Endometrial microvascular endothelial cells (primary cell): Measurements from ENCODE around the gene COL17A1. TPM values are rescaled to one million over a fixed set of nuclear protein-coding genes. Genes with fewer than 3 reads are reported as not detected.

Experiments used
- in situ Hi-C: cut with HindIII; loops from 2 replicates; pipeline ENCODE4 v1.10.0; 2017; ENCODE audit warnings: low sequenced_read_pairs, low pct_unique_long_range_greater_than_20kb; ENCODE audit errors: inconsistent ontology term
- total RNA-seq: library from RNA; depleted of rRNA; stranded (reverse); fragments of >200 nt; gene quantifications from one replicate; pipeline ENCODE4 v1.2.3, GENCODE V29; 2015; ENCODE audit errors: inconsistent ontology term

Gene COL17A1
- total RNA-seq, 1 donor from 2014 or later, result 5.7 TPM

- in situ Hi-C loops, result no loop called here
These were observed 14.3 kb upstream of the COL17A1 start for GRCh38 chr10:104099941-104100340.

DNA sequence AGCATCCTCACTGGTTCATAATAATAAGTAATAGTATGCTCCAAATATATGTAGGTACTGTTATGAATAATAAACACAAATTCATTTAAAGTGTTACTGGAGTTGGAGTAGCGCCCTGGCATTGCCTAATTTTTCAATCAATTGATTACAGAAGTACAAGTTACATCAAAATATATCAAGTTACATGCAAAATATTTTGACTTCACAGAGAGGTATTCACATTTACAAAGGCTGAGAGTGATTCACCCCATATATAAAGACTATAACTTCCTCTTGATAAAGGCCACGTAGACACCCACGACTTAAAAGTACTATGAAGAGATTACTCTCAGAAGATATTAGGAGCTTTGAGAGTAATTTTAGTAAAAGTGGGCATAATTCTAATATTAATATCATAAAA, 13.6 kb upstream of the COL17A1 start:
- in situ Hi-C loops, result no loop called here

- in situ Hi-C loops, result no loop called here
These were observed 12.8 kb upstream of the COL17A1 start for GRCh38 chr10:104098358-104098925.

DNA sequence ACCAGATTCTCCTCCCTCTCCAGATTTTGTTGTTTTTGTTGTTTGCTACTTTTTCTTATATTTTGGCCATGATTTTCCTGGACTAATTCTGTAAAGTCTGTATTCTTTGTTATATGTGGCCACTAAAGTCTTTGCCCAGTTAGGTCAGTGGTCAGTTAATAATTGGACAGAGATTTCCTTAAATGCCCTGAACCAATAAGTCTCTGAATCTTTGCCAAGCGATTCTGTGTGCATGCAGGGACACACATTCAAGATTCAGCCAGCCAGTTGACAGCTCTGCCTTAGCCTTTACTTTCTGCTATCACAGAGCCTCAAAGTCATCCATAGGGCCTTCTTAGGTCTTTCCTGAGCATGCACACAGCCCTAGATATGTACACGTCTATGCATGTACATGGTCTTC, 11.0 kb upstream of the COL17A1 start:
- in situ Hi-C loops, result no loop called here

DNA sequence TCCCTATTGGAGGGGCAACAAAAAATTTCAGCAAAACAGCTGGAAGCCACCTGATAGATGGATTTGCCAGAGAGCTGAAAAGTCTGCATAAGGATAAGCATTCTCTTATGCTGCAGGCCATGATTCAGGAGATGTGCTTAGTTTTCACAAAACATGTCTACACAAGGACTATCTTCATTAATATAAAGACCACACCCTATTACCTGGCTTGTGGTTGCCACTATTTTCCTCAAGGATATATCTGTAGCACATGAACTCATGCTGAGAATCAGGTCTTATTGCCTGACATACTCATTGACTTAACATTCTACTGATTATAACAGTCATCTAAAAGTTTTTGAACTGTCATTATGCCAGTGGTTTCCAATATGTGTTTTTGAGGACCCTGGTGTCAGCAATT, 7.1 kb upstream of the COL17A1 start:
- in situ Hi-C loops, result no loop called here

- in situ Hi-C loops, result no loop called here
These were observed 4.9 kb upstream of the COL17A1 start for GRCh38 chr10:104090611-104091010.

DNA sequence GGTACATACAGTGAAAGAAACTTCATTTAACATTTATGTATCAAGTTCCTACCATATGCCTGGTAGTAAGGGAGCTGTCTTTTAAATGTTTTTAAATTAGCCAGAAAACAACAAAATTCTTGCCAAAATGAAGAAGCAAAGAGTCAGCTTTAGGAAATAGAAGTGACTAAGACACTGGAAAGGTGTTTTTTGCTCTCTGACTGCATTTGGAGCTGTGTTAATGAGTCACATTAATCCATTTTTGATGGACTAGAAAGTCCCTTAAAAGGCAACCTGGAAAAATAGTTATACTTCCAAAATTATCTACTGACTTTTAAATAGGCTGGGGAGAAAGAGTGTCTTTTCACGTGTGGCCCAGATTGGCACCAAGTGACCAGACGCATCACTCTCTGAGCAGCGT, 3.9 kb upstream of the COL17A1 start:
- in situ Hi-C loops, result no loop called here

GRCh38 chr10:104088239-104088638, 2.6 kb upstream of the COL17A1 start:
- in situ Hi-C loops, result no loop called here

DNA sequence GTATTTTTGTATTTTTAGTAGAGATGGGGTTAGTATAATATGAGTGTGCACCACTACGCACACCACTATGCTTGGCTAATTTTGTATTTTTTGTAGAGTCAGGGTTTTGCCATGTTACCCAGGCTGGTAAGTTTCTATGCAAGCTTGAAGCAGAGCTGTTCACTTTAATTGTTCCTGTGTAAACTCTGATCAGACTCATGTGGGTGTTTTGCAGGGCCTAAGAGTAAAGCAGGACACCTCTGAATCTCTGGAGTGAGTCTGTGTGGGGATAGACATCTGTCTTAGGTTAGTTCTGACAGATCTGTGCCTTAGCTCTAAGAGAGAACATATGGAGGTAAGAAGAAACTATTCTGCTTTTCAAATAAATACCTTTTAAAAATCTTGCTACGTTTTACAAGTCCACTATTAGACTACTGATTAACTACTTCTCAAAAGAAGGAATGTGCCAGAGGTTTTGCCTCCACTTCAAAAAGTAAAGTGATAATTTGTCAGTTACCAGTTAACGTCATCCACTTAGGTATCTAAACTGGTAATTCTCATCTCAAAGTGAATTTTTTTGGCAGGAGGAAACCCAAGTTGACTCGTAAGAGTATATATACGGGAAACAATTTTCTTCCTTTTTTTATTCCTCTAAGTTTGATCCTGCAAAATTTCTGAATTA, 1.1 kb downstream of the COL17A1 start:
- in situ Hi-C loops, result no loop called here

DNA sequence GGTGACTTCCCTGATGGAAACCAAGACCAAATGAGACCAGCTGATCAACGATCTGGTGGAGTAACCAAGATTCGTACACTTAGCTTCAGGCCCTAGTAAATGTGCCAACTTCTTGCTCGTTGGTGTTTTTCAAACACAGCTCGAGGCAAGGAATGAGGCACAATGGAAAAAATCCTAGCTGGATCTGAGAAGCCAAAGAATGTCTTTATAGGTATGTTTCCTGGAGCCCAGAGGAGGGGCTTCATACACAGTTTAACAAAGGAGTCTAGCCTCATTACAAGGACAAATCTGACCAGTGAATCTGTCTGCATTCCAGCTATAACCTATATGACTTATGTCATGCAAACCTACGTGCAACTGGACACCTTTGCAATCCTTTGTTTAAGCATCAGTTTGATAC, 3.7 kb downstream of the COL17A1 start:
- in situ Hi-C loops, result no loop called here

GRCh38 chr10:104080762-104081161, 4.9 kb downstream of the COL17A1 start:
- in situ Hi-C loops, result no loop called here

- in situ Hi-C loops, result no loop called here
These were observed 8.0 kb downstream of the COL17A1 start for GRCh38 chr10:104077663-104078151.

DNA sequence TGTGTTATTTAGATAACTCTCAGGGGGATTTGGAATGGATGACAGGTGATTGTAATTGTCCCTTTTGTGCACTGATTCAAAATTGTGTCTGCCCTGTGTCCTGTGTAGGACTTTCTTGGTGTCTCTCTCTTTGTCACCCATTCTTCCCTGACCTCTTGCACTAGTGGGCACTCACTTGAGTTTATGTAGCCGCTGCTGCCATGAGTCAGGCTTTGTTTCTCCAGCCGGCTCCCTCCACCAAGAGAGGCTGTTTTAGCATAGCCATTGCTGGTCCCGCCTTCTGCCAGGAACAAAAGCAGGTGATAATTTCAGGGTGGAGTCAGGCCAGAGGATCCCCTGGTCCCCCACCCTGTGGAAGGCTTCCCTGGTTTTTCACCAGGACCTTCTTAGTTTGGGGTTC, 8.4 kb downstream of the COL17A1 start:
- in situ Hi-C loops, result no loop called here

DNA sequence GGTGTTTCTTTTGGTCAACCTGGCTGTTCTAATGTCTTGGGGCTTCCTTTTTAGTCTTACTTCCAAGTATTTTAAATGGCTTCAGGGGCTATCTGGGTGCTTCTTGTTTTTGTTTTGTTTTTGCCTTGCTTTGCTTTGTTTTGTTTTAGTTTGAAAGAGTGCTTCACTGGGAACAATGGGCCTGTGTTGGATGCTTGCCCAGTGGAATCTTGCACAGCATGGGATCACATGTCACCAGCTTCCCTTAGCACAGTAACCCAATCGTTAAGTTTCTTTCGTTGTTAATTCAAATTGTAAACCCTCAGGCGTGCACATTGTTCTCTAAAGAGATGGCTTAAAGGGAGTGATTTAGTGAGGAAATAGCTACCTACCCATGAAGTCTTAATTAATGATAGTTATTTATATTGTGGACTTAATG, 8.9 kb downstream of the COL17A1 start:
- in situ Hi-C loops, result no loop called here

- in situ Hi-C loops, result no loop called here
These were observed 11.2 kb downstream of the COL17A1 start for GRCh38 chr10:104074505-104074904.

- in situ Hi-C loops, result no loop called here
These were observed 12.9 kb downstream of the COL17A1 start for GRCh38 chr10:104072786-104073185.

- in situ Hi-C loops, result no loop called here
These were observed 16.1 kb downstream of the COL17A1 start for GRCh38 chr10:104069613-104070012.

DNA sequence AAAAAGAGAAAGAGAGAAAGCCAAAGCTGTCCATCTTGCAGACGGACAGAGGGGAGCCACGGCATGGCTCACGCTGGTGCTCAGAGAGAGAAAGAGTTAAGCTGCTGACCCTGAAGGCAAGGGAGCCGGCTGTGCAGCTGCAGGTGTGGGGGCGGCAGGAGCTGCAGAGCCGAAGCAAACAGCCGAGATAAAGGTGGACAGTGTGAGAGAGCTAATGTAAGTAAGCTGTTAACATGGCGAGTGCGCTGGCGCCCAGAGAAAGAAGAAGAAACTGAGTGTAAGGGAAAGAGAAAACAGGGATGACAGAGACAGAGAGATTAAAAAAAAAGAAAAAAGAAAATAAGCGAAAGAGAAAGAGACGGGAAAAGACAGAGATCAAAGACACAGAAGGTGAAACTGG, 18.2 kb downstream of the COL17A1 start:
- in situ Hi-C loops, result no loop called here

- in situ Hi-C loops, result no loop called here
These were observed 18.7 kb downstream of the COL17A1 start for GRCh38 chr10:104066945-104067344.

DNA sequence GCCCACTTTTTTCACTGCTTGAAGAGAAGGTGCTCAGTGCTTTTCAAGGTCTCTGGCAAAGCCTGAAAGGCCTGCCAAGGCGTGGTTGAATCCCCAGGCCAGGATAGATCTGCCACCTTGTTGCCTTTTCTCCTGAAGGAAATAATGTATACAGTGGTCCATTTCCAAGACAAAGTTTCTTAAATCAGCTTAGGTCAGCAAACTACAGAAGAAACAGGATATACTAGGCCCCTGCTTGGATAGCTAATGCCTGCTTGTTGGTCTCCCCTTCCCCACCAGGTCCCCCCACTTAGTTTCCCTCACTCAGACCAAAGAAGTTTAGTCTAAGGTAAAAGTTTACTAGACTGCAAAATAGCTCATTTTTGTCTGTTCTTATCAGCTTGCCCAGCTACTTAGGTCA, 19.9 kb downstream of the COL17A1 start:
- in situ Hi-C loops, result no loop called here

GRCh38 chr10:104061196-104061595, 24.5 kb downstream of the COL17A1 start:
- in situ Hi-C loops, result no loop called here
